Measurements from ENCODE around the gene TAF4.
"Not testable (repeated sequence)": the region's sequence is repeated elsewhere in the genome, so short reads cannot be mapped to it uniquely, and the experiment has no call there.

TAF4 gene

DNA sequence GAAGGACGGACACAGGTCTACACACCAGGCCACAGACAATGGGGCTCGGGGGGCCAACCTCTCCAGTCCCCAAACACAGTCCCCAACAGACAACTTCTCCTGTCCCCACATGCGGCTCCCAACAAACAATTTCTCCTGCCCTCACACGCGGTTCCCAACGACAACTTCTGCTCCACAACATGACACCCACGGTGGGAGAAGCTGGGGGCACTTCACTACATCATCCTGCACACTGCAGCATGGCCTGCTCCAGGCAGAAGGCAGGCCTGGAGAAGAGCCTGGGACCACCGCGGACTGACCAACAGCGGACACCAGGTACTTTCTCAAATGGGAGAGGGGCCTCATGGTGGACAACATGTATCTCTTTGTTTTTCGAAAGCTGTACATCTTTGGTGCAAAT lies 6.7 kb downstream of the TAF4 start:
- H3K9ac ChIP-seq (ENCODE audit: low read depth in 1 of 2, low read length in 2 of 2), result no peak overlapping the region
- H3K27ac ChIP-seq (ENCODE audit: low read depth, low read length), result no peak overlapping the region
- H3K4me1 ChIP-seq (ENCODE audit: control insufficient read depth in 1 of 2, insufficient read depth in 2 of 2, low read length in 2 of 2), result peaks cover 11 to 19% of the 10 kb centered on the region in 2 donors

DNA sequence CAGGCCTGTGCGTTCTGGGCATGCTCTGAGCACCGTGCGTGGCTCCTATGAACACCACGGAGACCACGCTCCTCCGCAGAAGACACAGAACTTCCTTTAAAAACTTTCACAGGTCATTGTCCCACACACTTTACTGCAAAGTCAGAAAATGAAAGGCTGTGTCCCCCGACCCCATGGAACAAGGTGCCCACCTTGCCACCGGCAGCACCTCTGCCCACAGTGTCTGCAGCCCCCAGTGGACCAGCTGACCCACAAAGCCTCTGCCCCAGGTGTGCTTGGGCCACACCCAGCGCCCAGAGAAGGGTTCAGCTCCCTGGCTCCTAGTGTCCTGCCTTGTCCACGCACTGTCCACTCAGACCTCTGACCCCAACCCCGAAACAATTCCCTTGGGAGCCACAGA lies 8.7 kb downstream of the TAF4 start:
- Histone ChIP-seq H3K9me3 (ENCODE audit: control insufficient read depth in 1 of 2, low read length in 2 of 2) (no peaks in the 10 kb centered on the region), H3K27me3 (ENCODE audit: control insufficient read depth in 1 of 2, insufficient read depth in 2 of 2, low read length in 2 of 2) (no peaks in the 10 kb centered on the region), H3K27ac (ENCODE audit: low read depth, low read length) (no peak overlapping the region), H3K36me3 (ENCODE audit: control insufficient read depth in 1 of 2, insufficient read depth in 2 of 2, low read length in 2 of 2) (peaks cover 13 to 40% of the 10 kb centered on the region in 2 donors), H3K9ac (ENCODE audit: low read depth in 1 of 2, low read length in 2 of 2) (no peak overlapping the region), H3K4me3 (ENCODE audit: low read depth in 1 of 2, low read length in 2 of 2) (no peak overlapping the region), H3K4me1 (ENCODE audit: control insufficient read depth in 1 of 2, insufficient read depth in 2 of 2, low read length in 2 of 2) (peaks cover 0 to 8% of the 10 kb centered on the region in 2 donors)

More for the DNA sequence above, 6.7 kb downstream of the TAF4 start:
- no peaks in the 10 kb centered on the region for H3K9me3 ChIP-seq (ENCODE audit: control insufficient read depth in 1 of 2, low read length in 2 of 2)
- H3K4me3 ChIP-seq (ENCODE audit: low read depth in 1 of 2, low read length in 2 of 2), result no peak overlapping the region
- peaks cover 13 to 27% of the 10 kb centered on the region in 2 donors for H3K36me3 ChIP-seq (ENCODE audit: control insufficient read depth in 1 of 2, insufficient read depth in 2 of 2, low read length in 2 of 2)
- no peaks in the 10 kb centered on the region for H3K27me3 ChIP-seq (ENCODE audit: control insufficient read depth in 1 of 2, insufficient read depth in 2 of 2, low read length in 2 of 2)

DNA sequence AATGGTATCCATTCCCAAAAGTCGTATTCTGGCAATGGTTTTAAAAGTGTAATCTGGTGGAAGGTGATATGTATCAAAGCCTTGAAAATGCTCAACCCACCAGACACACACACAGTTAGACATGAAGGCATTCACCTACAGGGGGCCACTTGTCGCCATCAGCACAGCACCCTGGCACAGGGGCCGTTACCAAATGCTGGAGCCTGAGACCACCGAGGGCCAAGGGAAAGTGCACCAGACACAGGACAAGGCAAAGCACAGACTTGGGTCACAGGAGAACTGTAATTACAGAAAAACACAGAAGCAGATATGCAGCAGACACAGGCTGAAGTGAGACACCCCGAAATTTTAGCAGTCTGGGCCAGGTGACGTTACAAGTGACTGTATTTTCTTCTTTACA lies 9.3 kb downstream of the TAF4 start:
- Histone ChIP-seq H3K4me1 (ENCODE audit: control insufficient read depth in 1 of 2, insufficient read depth in 2 of 2, low read length in 2 of 2) (peaks cover 4 to 8% of the 10 kb centered on the region in 2 donors), H3K9me3 (ENCODE audit: control insufficient read depth in 1 of 2, low read length in 2 of 2) (no peaks in the 10 kb centered on the region), H3K27me3 (ENCODE audit: control insufficient read depth in 1 of 2, insufficient read depth in 2 of 2, low read length in 2 of 2) (no peaks in the 10 kb centered on the region), H3K27ac (ENCODE audit: low read depth, low read length) (no peak overlapping the region), H3K9ac (ENCODE audit: low read depth in 1 of 2, low read length in 2 of 2) (no peak overlapping the region), H3K4me3 (ENCODE audit: low read depth in 1 of 2, low read length in 2 of 2) (no peak overlapping the region), H3K36me3 (ENCODE audit: control insufficient read depth in 1 of 2, insufficient read depth in 2 of 2, low read length in 2 of 2) (peaks cover 13 to 35% of the 10 kb centered on the region in 2 donors)

DNA sequence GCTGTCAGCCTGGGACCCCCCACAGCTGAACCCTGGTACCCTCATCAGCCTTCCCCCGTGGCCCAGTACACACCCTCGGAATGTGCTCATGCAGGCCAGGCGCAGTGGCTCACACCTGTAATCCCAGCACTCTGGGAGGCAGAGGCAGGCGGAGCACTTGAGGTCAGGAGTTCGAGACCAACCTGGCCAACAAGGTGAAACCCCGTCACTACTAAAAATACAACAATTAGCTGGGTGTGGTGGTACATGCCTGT lies 9.9 kb downstream of the TAF4 start:
- H3K9ac ChIP-seq (ENCODE audit: low read depth in 1 of 2, low read length in 2 of 2); H3K4me3 ChIP-seq (ENCODE audit: low read depth in 1 of 2, low read length in 2 of 2); H3K27ac ChIP-seq (ENCODE audit: low read depth, low read length); H3K9me3 ChIP-seq (ENCODE audit: control insufficient read depth in 1 of 2, low read length in 2 of 2); H3K4me1 ChIP-seq (ENCODE audit: control insufficient read depth in 1 of 2, insufficient read depth in 2 of 2, low read length in 2 of 2); H3K27me3 ChIP-seq (ENCODE audit: control insufficient read depth in 1 of 2, insufficient read depth in 2 of 2, low read length in 2 of 2): not testable (repeated sequence)
- H3K36me3 ChIP-seq (ENCODE audit: control insufficient read depth in 1 of 2, insufficient read depth in 2 of 2, low read length in 2 of 2), result peaks cover 13 to 29% of the 10 kb centered on the region in 2 donors

DNA sequence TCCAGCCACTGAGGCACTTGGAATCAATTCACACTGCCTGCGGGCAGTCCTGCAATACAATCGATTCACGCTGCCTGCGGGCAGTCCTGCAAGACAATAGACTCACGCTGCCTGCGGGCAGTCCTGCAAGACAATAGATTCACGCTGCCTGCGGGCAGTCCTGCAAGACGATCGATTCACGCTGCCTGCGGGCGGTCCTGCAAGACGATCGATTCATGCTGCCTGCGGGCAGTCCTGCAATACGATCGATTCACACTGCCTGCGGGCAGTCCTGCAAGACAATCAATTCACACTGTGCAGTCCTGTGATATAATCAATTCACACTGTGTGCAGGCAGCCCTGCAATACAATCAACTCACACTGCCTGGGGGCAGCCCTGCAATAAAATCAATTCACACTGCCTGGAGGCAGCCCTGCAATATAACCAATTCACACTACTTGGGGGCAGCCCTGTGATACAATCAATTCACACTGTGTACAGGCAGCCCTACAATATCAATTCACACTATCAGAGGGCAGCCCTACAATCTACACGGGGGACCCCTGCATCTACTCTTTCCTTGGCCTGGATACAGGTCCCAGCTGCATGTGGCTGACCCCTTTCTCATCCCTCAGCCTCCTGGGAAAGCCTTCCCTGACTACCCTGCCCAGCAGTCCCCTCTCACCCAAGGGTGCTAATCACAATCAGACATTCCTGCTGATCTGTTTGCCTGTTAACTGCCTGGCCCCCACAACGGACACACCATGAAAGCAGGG lies 10.4 kb downstream of the TAF4 start:
- Histone ChIP-seq H3K4me3 (ENCODE audit: low read depth in 1 of 2, low read length in 2 of 2) (no peak overlapping the region), H3K27ac (ENCODE audit: low read depth, low read length) (no peak overlapping the region), H3K9ac (ENCODE audit: low read depth in 1 of 2, low read length in 2 of 2) (no peak overlapping the region), H3K27me3 (ENCODE audit: control insufficient read depth in 1 of 2, insufficient read depth in 2 of 2, low read length in 2 of 2) (no peaks in the 10 kb centered on the region), H3K4me1 (ENCODE audit: control insufficient read depth in 1 of 2, insufficient read depth in 2 of 2, low read length in 2 of 2) (peaks cover 4 to 8% of the 10 kb centered on the region in 2 donors), H3K36me3 (ENCODE audit: control insufficient read depth in 1 of 2, insufficient read depth in 2 of 2, low read length in 2 of 2) (peaks cover 13 to 29% of the 10 kb centered on the region in 2 donors), H3K9me3 (ENCODE audit: control insufficient read depth in 1 of 2, low read length in 2 of 2) (no peaks in the 10 kb centered on the region)

DNA sequence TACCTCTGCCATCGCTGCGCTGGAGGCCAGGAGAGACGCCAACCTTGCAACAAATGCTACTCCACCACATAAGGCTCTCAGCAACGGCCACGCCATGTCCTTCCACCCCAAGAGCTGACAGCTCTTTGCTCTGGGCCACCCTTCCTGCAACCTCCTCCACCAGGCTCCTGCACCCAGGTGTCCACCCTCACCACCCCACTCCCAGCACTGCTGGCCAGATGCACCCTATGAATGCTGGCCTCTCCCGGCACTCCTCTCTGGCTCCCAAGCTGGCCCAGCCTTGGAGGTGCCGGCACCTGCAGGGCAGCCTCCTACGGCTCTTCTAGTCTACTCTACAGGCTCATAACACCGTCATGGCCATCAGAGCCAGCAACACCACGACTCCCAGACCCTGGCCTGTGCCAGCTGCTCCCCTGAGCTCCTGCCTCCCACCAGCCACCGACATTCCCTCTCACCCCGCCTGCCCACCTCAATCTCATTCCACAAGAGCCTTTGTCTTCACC lies 11.2 kb downstream of the TAF4 start:
- Histone ChIP-seq H3K4me1 (ENCODE audit: control insufficient read depth in 1 of 2, insufficient read depth in 2 of 2, low read length in 2 of 2) (peaks cover 3 to 4% of the 10 kb centered on the region in 2 donors), H3K27ac (ENCODE audit: low read depth, low read length) (no peak overlapping the region), H3K36me3 (ENCODE audit: control insufficient read depth in 1 of 2, insufficient read depth in 2 of 2, low read length in 2 of 2) (peaks cover 13 to 29% of the 10 kb centered on the region in 2 donors), H3K27me3 (ENCODE audit: control insufficient read depth in 1 of 2, insufficient read depth in 2 of 2, low read length in 2 of 2) (no peaks in the 10 kb centered on the region), H3K4me3 (ENCODE audit: low read depth in 1 of 2, low read length in 2 of 2) (no peak overlapping the region), H3K9ac (ENCODE audit: low read depth in 1 of 2, low read length in 2 of 2) (no peak overlapping the region), H3K9me3 (ENCODE audit: control insufficient read depth in 1 of 2, low read length in 2 of 2) (no peaks in the 10 kb centered on the region)

DNA sequence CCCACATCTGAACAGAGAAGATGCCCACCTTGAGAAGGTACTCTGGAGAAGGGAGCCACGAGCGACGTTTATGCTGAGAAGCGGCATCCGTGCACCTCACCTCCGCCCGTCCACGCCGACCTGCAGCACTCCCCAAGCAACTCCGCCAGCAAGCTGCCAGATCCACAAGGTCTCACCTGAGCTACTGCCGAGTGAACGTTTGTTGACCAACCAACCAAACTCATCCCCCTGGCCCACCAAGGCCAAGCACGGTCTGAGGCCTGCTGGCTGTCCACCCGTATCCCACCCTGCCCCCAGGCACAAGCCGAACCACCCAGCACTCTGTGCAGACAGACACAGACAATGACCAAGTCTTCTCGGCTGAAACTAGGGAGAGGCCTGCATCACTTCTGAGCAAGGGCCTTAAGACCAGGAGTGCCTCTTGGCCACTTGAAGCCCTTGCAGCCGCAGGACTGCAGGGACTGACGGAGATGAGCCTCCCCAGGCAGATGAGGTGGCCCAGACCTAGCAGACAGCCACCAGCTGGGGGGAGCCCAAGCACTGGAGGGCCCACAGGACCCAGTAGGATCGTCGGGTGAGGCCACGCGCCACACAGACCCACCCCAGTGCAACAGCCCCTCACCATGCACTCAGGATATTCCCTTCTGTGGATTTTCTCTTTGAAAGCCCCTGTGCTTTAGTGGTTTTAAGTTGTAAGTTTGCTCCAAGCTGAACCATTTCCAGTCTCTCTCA lies 12.1 kb downstream of the TAF4 start:
- Histone ChIP-seq H3K4me1 (ENCODE audit: control insufficient read depth in 1 of 2, insufficient read depth in 2 of 2, low read length in 2 of 2) (peaks cover 0 to 4% of the 10 kb centered on the region in 2 donors), H3K27me3 (ENCODE audit: control insufficient read depth in 1 of 2, insufficient read depth in 2 of 2, low read length in 2 of 2) (no peaks in the 10 kb centered on the region), H3K9ac (ENCODE audit: low read depth in 1 of 2, low read length in 2 of 2) (no peak overlapping the region), H3K36me3 (ENCODE audit: control insufficient read depth in 1 of 2, insufficient read depth in 2 of 2, low read length in 2 of 2) (peaks cover 13 to 29% of the 10 kb centered on the region in 2 donors), H3K9me3 (ENCODE audit: control insufficient read depth in 1 of 2, low read length in 2 of 2) (no peaks in the 10 kb centered on the region), H3K27ac (ENCODE audit: low read depth, low read length) (no peak overlapping the region), H3K4me3 (ENCODE audit: low read depth in 1 of 2, low read length in 2 of 2) (no peak overlapping the region)

DNA sequence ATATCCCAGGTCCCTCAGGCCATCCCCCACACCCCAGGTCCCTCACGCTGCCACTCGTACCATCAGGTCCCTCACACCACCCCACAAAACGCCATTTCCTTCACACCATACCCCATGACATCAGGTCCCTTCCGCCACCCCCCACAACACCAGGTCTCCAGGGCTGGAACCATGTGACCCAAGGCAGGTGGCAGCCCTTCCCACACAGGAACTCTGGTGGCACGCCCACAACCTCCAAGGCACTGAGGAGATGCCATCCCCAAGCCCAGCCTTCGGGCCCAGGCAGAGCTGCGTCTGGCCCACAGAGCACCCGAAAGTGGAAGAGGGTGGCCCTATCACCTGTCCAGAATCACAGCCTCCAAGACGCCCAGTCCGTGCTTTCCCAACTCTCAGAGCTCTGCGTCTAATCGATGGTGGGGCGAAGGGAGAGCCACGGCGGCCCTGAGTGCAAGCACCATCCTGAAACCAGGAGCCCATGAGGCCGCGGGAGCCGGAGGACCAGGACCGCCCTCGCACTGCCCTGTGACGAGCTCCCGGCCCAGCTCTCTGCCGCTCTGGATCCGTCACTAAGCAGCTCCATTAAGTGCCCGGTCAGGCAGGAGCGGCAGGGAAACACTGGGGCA lies 12.7 kb downstream of the TAF4 start:
- Histone ChIP-seq H3K4me3 (ENCODE audit: low read depth in 1 of 2, low read length in 2 of 2) (no peak overlapping the region), H3K27ac (ENCODE audit: low read depth, low read length) (no peak overlapping the region), H3K4me1 (ENCODE audit: control insufficient read depth in 1 of 2, insufficient read depth in 2 of 2, low read length in 2 of 2) (peaks cover 0 to 4% of the 10 kb centered on the region in 2 donors), H3K9ac (ENCODE audit: low read depth in 1 of 2, low read length in 2 of 2) (no peak overlapping the region), H3K9me3 (ENCODE audit: control insufficient read depth in 1 of 2, low read length in 2 of 2) (no peaks in the 10 kb centered on the region), H3K36me3 (ENCODE audit: control insufficient read depth in 1 of 2, insufficient read depth in 2 of 2, low read length in 2 of 2) (peaks cover 13 to 33% of the 10 kb centered on the region in 2 donors), H3K27me3 (ENCODE audit: control insufficient read depth in 1 of 2, insufficient read depth in 2 of 2, low read length in 2 of 2) (no peaks in the 10 kb centered on the region)

DNA sequence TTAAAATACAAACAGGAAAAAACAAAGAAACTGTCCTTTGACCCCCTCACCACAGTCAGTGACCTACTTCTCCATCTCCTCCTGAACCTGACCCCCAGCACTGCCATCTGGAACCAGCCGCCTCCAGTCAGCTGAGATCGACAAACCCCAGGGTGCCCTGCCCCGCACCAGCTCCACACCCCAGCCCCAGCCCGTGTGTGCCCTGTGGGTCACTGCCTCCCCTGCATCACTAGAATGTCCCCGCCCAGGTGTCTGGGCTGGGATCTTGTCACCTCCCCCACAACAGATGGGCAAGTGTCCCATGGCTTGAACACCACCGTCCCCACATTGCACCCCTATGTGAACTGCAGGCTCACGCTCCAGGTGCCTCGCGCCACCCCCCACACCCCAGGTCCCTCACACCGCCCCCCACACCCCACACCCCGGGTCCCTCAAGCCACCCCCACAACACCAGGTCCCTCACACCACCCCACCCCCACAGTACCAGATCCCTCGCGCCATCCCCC lies 13.3 kb downstream of the TAF4 start:
- H3K36me3 ChIP-seq (ENCODE audit: control insufficient read depth in 1 of 2, insufficient read depth in 2 of 2, low read length in 2 of 2), result peaks cover 13 to 34% of the 10 kb centered on the region in 2 donors
- H3K27me3 ChIP-seq (ENCODE audit: control insufficient read depth in 1 of 2, insufficient read depth in 2 of 2, low read length in 2 of 2), result no peaks in the 10 kb centered on the region
- H3K27ac ChIP-seq (ENCODE audit: low read depth, low read length), result no peak overlapping the region
- H3K4me1 ChIP-seq (ENCODE audit: control insufficient read depth in 1 of 2, insufficient read depth in 2 of 2, low read length in 2 of 2), result peaks cover 0 to 4% of the 10 kb centered on the region in 2 donors
- H3K9me3 ChIP-seq (ENCODE audit: control insufficient read depth in 1 of 2, low read length in 2 of 2), result no peaks in the 10 kb centered on the region
- no peak overlapping the region for H3K4me3 ChIP-seq (ENCODE audit: low read depth in 1 of 2, low read length in 2 of 2)
- no peak overlapping the region for H3K9ac ChIP-seq (ENCODE audit: low read depth in 1 of 2, low read length in 2 of 2)

Data from duodenal mucosa (tissue), 2 donors.